GM12865 (cell line): ENCODE data around the gene CLDN11.

Experiments used
- DNase-seq: peaks from one replicate; pipeline ENCODE4 v3.0.0; 2010; ENCODE audit warnings: low read depth
- H3K4me3 ChIP-seq: 2 replicates; pipeline ENCODE4 v1.5.1; 2011; ENCODE audit warnings: mild to moderate bottlenecking, low read depth, low read length, control low read depth
- TF ChIP-seq, protein P1 (sequence below): IDR thresholded peaks from 2 replicates; pipeline ENCODE4 v1.5.1; 2011; ENCODE audit warnings: low read length, control low read depth, low read depth, inconsistent platforms; ENCODE audit not compliant: insufficient read depth; ENCODE audit errors: missing control alignments

CLDN11 gene

DNA sequence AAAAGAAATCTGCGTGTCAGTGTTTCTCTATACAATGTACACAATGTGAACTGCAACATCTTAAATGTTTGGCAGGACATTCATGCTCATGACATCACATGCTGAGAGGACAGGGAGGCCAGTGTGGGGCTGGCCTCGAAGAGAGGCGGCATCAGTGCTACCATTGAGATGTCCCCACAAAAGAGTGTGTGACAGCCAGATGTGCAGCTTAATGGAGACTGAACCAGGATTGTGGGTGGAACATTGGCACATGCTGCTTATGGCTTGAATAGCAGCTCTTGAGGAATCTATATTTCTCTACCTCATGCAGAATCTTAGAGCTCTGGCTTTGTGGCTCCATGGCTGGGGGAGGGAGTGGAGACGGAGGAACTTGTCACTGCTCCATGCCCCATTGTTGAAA lies 18.5 kb downstream of the CLDN11 start:
- DNase-seq: no peak
- TF ChIP-seq, protein P1, sequence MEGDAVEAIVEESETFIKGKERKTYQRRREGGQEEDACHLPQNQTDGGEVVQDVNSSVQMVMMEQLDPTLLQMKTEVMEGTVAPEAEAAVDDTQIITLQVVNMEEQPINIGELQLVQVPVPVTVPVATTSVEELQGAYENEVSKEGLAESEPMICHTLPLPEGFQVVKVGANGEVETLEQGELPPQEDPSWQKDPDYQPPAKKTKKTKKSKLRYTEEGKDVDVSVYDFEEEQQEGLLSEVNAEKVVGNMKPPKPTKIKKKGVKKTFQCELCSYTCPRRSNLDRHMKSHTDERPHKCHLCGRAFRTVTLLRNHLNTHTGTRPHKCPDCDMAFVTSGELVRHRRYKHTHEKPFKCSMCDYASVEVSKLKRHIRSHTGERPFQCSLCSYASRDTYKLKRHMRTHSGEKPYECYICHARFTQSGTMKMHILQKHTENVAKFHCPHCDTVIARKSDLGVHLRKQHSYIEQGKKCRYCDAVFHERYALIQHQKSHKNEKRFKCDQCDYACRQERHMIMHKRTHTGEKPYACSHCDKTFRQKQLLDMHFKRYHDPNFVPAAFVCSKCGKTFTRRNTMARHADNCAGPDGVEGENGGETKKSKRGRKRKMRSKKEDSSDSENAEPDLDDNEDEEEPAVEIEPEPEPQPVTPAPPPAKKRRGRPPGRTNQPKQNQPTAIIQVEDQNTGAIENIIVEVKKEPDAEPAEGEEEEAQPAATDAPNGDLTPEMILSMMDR: no peak
- H3K4me3 ChIP-seq: no peak overlapping the region

DNA sequence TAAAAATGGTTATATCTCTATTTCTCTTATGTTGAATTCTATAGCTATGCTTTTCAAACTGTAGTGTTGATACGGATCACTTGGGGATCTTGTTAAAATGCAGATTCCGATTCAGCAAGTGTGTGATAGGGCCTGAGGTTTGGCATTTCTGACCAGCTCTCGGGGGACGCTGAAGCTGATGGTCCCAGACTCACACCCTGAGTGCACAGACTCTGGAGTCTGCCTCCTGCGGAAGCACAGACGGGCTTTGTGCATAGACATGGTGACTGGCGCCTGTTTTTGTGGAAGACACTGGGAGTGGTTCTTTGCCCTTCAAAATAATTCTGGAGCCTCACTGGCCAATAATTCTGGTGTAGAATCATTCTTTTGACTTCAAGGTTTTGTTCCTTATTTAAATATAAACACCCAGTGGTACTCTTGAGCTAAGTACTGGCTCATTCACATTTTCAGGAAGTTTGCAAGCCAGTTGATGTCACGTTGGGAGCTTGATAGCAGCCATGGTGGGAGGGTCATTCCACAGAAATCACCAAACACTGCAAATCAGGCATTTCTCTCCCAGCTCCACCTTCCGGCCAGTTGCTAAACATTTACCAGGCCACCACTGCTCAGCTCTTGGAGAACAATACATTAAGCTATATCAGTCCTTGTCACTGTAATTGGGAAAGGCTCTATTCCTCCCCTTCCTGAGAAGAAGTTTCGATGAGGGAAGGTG lies 19.2 kb downstream of the CLDN11 start:
- no peak for DNase-seq
- TF ChIP-seq, protein P1: no peak
- H3K4me3 ChIP-seq: no peak overlapping the region

DNA sequence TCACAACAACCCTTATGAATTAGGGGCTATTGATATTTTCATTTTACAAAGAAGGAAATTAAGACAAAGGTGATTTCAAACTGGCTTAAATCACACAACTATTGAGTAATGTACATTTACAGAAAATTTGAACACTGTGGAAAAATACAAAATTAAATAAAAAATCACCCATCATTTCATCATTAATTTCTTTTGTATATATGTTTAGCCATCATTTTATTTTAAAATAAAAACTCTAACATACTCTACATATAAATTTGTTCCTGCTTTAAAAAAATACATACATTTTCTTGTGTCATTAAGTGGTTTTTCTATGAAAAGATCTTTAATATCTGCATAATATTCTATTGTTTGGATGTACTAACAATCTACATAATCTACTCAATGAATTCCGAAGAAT lies 20.2 kb downstream of the CLDN11 start:
- TF ChIP-seq, protein P1: no peak
- DNase-seq: no peak
- H3K4me3 ChIP-seq: no peak overlapping the region

DNA sequence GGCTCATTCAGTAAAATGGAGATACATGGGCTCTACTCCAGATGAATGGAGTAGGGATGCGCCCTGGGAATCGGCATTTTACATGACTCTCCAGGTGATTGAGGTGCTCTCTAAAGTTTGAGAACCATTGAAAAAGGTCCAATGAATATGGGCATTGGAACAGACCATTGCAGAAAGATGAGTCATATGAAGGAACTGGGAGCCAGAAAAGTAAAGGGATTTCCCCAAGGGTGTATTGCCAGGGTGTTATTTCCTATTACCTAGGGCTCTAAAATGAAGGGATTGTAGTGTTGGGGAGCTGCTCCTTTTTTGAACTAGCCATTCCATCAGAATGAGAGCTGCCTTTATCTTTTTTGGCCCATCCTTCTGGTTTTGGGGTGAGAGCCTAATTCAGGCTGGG lies 21.7 kb downstream of the CLDN11 start:
- TF ChIP-seq, protein P1: no peak
- no peak for DNase-seq
- H3K4me3 ChIP-seq: no peak overlapping the region

DNA sequence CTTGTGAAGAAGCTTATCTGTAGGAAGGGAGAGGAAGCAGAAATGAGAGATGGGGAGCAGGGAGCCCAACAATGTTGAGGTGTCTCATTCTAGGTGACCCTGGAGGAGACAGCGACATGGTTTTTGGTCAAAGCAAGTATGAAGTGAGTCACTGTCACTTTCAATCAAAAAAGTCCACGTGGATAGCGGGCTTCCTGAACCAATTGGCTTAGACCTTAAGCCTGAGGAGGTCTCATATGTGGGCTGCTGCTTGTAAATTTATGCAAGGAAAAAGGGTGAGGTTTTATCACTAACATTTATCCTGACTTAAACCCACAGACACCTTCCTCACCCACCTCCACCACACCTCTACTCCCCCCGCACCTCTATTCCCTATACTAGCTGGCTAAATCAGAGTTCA lies 22.7 kb downstream of the CLDN11 start:
- H3K4me3 ChIP-seq: no peak overlapping the region
- TF ChIP-seq, protein P1: no peak
- no peak for DNase-seq

DNA sequence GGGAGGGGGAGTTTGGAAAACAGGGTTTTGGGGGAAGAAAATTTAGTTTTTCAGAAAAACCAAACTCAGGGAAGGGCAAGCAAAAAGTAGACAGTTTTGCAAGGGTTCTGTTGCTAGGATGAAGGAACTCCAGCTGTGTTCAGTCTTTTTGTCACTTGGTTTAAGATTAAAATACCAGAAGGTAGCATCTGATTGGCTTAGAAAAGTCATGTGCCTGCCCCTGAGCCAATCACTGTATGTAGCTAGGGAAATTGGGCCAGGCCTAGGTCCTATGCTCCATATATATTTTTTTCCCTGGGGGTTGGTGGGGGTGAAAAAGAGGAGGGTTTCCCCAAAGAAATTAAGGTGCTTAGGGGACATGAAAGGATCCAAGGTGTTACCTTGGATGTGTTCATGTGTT lies 24.3 kb downstream of the CLDN11 start:
- DNase-seq: no peak
- no peak overlapping the region for H3K4me3 ChIP-seq
- TF ChIP-seq, protein P1: no peak

DNA sequence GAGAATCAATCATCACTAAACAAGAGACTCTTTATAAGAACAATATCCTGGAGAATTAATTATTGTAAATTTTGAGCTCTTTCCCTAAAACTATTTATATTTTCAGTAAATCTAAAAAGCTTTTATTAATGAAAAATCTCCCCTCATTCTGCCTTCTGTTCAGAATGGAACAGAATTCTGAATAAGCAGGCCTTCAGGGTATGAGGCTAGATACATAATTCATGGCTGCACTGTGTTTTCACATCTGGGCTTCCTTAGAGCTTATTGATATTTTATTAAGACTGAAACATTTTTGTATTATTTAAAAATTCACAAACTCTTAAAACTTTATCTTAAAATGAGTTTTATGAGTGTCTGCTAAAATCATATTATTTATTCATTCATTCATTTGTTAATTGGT lies 24.8 kb downstream of the CLDN11 start:
- TF ChIP-seq, protein P1: no peak
- no peak for DNase-seq
- no peak overlapping the region for H3K4me3 ChIP-seq
